ENCODE data around the gene SEPTIN1. TPM values are rescaled to one million over a fixed set of nuclear protein-coding genes. Genes with fewer than 3 reads are reported as not detected.

SEPTIN1 gene
- total and polyA plus RNA-seq, 2 of the 13 experiments (the other 11 are each of a cell fraction or from before 2014, with no cell fraction given): 0.18 to 0.67 TPM

DNA sequence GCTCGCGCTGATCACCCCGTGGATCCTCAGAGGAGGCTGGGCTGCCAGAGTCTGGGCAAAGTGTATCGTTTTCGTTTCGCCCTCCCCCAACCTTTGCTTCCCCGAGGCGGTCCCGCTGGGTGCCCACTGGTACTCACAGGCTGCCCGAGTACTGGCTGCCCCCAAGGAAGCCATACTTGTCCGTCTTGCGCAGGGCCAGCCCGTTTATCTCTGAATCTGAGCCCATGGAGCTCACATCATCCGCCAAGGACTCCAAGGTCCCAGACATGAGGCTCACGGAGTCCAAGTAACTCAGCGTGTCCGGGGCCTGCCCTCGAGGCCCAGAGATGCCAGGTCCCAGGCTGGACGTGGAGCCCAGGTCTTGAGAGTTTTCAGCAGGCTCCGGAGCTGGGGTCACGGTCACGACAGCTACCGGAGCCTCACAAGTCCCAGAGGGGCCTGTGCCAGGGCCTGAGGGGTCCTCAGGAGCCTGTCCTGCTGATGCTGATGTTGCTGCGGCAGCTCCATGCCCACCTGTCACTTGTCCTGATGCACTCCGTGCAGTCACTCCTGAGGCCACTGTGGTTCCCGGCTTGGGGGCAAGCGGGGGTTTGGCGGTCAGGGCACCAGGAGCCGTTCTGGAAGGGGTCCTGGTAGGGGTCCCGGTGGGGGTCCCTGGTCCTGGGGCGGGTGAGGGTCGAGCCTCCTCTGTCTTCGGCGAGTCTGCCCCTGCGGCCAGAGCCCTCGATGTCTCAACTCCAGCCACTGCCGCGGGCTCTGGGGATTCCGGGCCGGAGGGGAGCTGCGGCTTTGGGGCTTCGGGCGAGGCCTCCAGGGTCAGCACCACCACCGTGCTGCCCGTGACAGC lies 13.0 kb downstream of the SEPTIN1 start (continued):
- no peak for TF ChIP-seq BORCS8-MEF2B (CRISPR knock-in tag; IDR thresholded peaks at IDR 0.05)
- no peak for TF ChIP-seq ATM (IDR thresholded peaks at IDR 0.05; ENCODE audit: borderline replicate concordance)
- no peak for TF ChIP-seq ETV6 (CRISPR knock-in tag; conservative IDR thresholded peaks at IDR 0.05)

DNA sequence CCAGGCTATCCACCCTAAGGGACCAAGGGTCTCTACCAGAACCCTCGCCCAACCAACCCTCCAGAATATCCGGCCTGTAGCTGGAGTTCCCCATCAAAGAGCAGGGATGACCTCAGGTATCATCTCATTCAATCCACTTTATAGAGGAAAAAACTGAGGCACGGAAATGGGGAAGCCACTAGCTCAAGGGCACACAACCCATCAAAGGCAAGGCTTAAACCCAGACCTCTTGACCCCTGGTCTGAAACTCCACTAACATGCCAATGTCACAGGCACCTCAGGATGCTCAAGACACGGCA lies 13.6 kb downstream of the SEPTIN1 start:
- ChIA-PET POLR2A (interaction anchor here (1.2 to 4.7 kb wide), 4 partner anchors 12 to 33 kb away, joined by 3 to 94 read pairs (median 9); partner anchors contain the start of genes CD2BP2 and ZNF48), CTCF (ENCODE audit: low intra/inter-chr PET ratio, low total read pairs) (interaction anchor here (1.4 kb wide), 1 partner anchor 40 kb away, joined by 3 read pairs; no protein-coding TSS in a partner anchor)

More for the DNA sequence above, 13.6 kb downstream of the SEPTIN1 start:
- Histone ChIP-seq H4K20me1 (ENCODE audit: insufficient read depth, low read length) (peaks cover 20% of the 10 kb centered on the region; the same call in 1 of the 2 replicates), H3K4me1 (ENCODE audit: insufficient read depth, low read length) (peaks cover 45% of the 10 kb centered on the region), H3K27ac (ENCODE audit: extremely low read length, insufficient read depth, low read length) (no peak overlapping the region), H3K9me3 (ENCODE audit: low read length) (no peaks in the 10 kb centered on the region), H3K9ac (ENCODE audit: insufficient read depth, low read depth, low read length) (peak overlapping the region; percentile 75), H3K79me2 (ENCODE audit: insufficient read depth, low read length) (peaks cover 37% of the 10 kb centered on the region), H3K4me3 (replicated peaks in 1 of 3; ENCODE audit: insufficient read depth in 1 of 3, low read depth in 2 of 3, low read length in 3 of 3) (peak overlapping the region; percentile 80 to 90 (median 86)), H3K27me3 (ENCODE audit: control insufficient read depth in 1 of 2, insufficient read depth in 2 of 2, low read length in 2 of 2) (no peaks in the 10 kb centered on the region; a peak in 1 of 5 replicates), H2AFZ (ENCODE audit: low read length) (no peak overlapping the region), H3K36me3 (replicated peaks in 1 of 2; ENCODE audit: control insufficient read depth in 1 of 2, insufficient read depth in 2 of 2, low read length in 2 of 2) (peaks cover 8 to 16% of the 10 kb centered on the region in 2 experiments; a peak in 3 of 5 replicates), H3K4me2 (ENCODE audit: low read depth, low read length) (peak overlapping the region; percentile 91)
- ATAC-seq (no peak), DNase-seq (ENCODE audit: low spot score) (no peak), FAIRE-seq (no peak)
- WGBS (ENCODE audit: low lambda C conversion rate): 17% methylated on average over 3 of the region's 4 CpGs
- in situ Hi-C loops (cut with HindIII; ENCODE audit: extremely low pct_ligation_motif_present, low pct_unique_long_range_greater_than_20kb) (no loop called here), intact Hi-C loops (cut with micrococcal nuclease; ENCODE audit: unreplicated experiment) (no loop called here)
- 0 out of 2 replicates have a peak, but pooled peaks have one; percentile 5 for TF ChIP-seq SIN3A (IDR thresholded peaks at IDR 0.05; ENCODE audit: borderline replicate concordance, low read depth, low read length)
- no peak for TF ChIP-seq KDM2A (CRISPR knock-in tag; IDR thresholded peaks at IDR 0.05; ENCODE audit: borderline replicate concordance, low read depth)
- TF ChIP-seq ZKSCAN5 (CRISPR knock-in tag; IDR thresholded peaks at IDR 0.05): no peak
- TF ChIP-seq ZNF629 (CRISPR knock-in tag; conservative IDR thresholded peaks at IDR 0.05): peak; percentile 66; the same call in 1 of the 2 replicates
- TF ChIP-seq, protein P1, sequence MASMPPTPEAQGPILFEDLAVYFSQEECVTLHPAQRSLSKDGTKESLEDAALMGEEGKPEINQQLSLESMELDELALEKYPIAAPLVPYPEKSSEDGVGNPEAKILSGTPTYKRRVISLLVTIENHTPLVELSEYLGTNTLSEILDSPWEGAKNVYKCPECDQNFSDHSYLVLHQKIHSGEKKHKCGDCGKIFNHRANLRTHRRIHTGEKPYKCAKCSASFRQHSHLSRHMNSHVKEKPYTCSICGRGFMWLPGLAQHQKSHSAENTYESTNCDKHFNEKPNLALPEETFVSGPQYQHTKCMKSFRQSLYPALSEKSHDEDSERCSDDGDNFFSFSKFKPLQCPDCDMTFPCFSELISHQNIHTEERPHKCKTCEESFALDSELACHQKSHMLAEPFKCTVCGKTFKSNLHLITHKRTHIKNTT (CRISPR knock-in tag; IDR thresholded peaks at IDR 0.05): no peak
- no peak for TF ChIP-seq ZNF10 (CRISPR knock-in tag; IDR thresholded peaks at IDR 0.05; ENCODE audit: borderline replicate concordance, low read depth)
- no peak for TF ChIP-seq ISX (CRISPR knock-in tag; conservative IDR thresholded peaks at IDR 0.05)
- 0 out of 2 replicates have a peak, but pooled peaks have one; percentile 13 for TF ChIP-seq KLF11 (CRISPR knock-in tag; IDR thresholded peaks at IDR 0.05)
- no peak for TF ChIP-seq PHB2 (IDR thresholded peaks at IDR 0.05; ENCODE audit: partially characterized antibody)
- no peak for TF ChIP-seq CHD2 (IDR thresholded peaks at IDR 0.05; ENCODE audit: low read depth, low read length)
- TF ChIP-seq TOE1 (CRISPR knock-in tag; IDR thresholded peaks at IDR 0.05): no peak
- TF ChIP-seq, protein P2, sequence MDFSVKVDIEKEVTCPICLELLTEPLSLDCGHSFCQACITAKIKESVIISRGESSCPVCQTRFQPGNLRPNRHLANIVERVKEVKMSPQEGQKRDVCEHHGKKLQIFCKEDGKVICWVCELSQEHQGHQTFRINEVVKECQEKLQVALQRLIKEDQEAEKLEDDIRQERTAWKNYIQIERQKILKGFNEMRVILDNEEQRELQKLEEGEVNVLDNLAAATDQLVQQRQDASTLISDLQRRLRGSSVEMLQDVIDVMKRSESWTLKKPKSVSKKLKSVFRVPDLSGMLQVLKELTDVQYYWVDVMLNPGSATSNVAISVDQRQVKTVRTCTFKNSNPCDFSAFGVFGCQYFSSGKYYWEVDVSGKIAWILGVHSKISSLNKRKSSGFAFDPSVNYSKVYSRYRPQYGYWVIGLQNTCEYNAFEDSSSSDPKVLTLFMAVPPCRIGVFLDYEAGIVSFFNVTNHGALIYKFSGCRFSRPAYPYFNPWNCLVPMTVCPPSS (IDR thresholded peaks at IDR 0.05): no peak
- TF ChIP-seq, protein P3, sequence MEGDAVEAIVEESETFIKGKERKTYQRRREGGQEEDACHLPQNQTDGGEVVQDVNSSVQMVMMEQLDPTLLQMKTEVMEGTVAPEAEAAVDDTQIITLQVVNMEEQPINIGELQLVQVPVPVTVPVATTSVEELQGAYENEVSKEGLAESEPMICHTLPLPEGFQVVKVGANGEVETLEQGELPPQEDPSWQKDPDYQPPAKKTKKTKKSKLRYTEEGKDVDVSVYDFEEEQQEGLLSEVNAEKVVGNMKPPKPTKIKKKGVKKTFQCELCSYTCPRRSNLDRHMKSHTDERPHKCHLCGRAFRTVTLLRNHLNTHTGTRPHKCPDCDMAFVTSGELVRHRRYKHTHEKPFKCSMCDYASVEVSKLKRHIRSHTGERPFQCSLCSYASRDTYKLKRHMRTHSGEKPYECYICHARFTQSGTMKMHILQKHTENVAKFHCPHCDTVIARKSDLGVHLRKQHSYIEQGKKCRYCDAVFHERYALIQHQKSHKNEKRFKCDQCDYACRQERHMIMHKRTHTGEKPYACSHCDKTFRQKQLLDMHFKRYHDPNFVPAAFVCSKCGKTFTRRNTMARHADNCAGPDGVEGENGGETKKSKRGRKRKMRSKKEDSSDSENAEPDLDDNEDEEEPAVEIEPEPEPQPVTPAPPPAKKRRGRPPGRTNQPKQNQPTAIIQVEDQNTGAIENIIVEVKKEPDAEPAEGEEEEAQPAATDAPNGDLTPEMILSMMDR (CRISPR knock-in tag; IDR thresholded peaks at IDR 0.05): no peak
- BruUV-seq (replicated peaks): no TSS peak
